Measurements from ENCODE around the gene CT47C1. TPM values are rescaled to one million over a fixed set of nuclear protein-coding genes. Genes with fewer than 3 reads are reported as not detected.
"Not testable (repeated sequence)": the region's sequence is repeated elsewhere in the genome, so short reads cannot be mapped to it uniquely, and the experiment has no call there.

Gene CT47C1
- total RNA-seq, result not detected

- no peak for DNase-seq (ENCODE audit: low spot score)
- no peak for ATAC-seq
Measured at GRCh38 chrX:119072744-119073143, at the start of gene CT47C1. CT47C1 (plus strand) TSS chrX:119072993; CDS start chrX:119073226, 233 bp downstream.

- ATAC-seq (no peak), DNase-seq (ENCODE audit: low spot score) (no peak)
Measured at GRCh38 chrX:119025900-119026299, 46.9 kb upstream of the CT47C1 start.

- DNase-seq (ENCODE audit: low spot score); ATAC-seq: not testable (repeated sequence)
Measured at GRCh38 chrX:119026344-119026743, 46.4 kb upstream of the CT47C1 start.

DNA sequence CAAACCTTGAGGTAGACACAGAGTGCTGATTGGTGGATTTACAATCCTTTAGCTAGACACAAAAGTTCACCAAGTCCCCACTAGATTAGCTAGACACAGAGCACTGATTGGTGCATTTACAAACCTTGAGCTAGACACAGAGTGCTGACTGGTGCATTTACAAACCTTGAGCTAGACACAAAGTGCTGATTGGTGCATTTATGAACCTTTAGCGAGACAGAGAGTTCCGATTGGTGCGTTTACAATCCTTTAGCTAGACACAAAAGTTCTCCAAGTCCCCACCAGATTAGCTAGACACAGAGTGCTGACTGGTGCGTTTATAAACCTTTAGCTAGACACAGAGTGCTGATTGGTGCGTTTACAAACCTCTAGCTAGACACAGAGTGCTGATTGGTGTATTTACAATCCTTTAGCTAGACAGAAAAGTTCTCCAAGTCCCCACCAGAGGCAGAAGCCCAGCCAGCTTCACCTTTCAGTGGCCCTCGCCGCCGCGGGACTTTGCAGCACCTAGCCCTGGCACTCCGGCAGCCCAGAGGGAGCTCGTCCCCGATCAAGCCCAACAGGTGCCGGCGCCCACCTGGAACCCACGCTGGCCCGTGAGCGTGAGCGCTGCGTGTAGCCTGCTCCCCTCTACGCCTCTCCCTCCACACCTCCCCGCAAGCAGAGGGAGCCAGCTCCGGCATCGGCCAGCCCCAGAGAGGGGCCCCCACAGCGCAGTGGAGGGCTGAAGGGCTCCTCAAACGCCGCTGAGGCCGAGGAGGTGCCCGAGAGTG lies 44.6 kb upstream of the CT47C1 start:
- DNase-seq (ENCODE audit: low spot score), result not testable (repeated sequence)

GRCh38 chrX:119028733-119029330 lies 44.0 kb upstream of the CT47C1 start:
- no peak for ATAC-seq
- DNase-seq (ENCODE audit: low spot score), result no peak

More for the DNA sequence above, 44.6 kb upstream of the CT47C1 start:
- not testable (repeated sequence) for ATAC-seq

DNA sequence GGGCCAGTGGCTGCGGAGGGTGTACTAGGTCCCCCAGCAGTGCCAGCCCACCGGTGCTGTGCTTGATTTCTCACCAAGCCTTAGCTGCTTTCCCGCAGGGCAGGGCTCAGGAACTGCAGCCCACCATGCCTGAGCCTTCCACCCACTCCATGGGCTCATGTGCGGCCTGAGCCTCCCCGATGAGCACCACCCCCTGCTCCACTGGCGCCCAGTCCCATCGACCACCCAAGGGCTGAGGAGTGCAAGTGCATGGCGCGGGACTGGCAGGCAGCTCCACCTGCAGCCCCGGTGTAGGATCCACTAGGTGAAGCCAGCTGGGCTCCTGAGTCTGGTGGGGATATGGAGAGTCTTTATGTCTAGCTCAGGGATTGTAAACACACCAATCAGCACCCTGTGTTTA lies 43.1 kb upstream of the CT47C1 start:
- ATAC-seq; DNase-seq (ENCODE audit: low spot score): not testable (repeated sequence)

GRCh38 chrX:119030990-119031389 lies 41.8 kb upstream of the CT47C1 start:
- no peak for DNase-seq (ENCODE audit: low spot score)
- ATAC-seq, result no peak

DNA sequence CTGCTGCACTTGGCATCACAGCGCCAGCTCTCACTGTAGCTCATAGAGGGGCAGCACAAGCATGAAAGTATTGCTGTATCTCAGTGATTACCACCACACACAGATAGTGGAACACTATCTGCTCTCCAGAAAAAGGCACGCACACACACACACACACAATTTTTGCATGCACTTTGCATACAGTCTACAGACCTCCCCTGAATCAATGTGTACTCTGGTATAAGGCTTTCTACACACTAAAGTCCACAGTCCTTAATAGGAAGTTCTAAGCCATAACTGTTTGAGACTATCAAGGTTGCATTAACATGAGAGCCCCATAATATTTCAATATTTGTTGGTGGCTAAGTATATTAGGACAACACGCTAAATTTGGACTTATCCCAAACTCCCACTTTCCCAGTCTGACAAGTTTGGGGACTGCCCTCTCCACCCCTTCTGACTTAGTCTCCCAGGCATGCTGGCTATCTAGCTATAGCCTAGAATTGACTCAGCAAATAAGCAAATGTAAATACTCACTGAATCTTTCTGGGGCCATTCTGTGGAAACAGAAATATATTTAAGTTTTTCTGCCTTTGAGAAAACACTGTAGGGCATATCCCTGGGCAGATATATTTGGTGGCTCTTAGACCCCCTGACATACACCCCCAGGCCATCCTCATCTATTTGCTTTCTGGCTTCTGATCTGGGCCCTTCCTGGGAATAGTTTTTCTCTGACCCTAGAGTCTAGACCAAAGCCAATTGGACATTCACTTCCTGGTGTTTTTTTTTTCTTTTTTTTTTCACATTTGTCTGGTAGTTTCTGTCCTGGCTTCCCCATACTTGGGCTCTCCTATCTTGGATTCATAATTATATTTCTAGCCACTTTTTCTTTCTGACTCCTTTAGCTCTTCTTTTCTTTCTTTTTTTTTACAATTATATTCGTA lies 36.4 kb upstream of the CT47C1 start:
- no peak for ATAC-seq
- DNase-seq (ENCODE audit: low spot score), result no peak

DNA sequence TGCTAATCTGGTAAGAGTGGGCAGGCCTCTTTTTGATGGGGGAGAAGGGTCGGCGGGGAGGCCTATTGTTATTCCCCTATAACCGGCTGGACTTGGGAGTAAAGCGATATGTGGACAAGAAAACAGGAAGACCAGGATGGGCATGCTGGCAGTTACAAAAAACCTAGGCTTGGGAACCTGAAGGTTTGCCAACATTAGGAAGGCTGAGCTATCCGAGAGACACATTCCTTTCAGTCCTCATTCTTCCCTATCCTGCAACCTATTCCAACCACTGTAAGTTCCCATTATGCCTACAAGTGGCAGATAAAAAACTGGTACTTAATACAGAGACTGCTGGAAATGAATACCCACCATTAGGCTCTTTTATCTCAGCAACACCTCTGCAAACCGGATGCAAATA lies 32.4 kb upstream of the CT47C1 start:
- DNase-seq (ENCODE audit: low spot score) (no peak), ATAC-seq (no peak)

DNA sequence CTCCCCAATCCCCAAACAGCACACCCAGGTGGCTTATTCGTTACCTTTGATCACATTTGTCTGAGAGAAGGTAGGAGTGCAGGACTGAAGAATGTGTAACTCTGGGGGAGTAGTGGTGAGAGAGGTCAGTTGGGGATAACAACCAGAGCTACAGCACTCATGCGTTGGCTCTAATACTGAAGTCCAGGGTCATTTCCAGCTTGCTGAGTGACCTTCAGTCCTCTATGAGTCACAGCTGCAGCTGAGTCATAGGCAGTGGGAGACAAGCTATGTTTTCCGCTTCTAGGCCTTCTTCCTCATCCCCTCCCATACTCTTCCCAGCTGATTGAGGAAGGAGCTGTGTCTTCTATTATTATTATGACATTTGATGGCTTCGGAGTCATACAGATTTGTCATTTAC lies 31.6 kb upstream of the CT47C1 start:
- DNase-seq (ENCODE audit: low spot score), result no peak

DNA sequence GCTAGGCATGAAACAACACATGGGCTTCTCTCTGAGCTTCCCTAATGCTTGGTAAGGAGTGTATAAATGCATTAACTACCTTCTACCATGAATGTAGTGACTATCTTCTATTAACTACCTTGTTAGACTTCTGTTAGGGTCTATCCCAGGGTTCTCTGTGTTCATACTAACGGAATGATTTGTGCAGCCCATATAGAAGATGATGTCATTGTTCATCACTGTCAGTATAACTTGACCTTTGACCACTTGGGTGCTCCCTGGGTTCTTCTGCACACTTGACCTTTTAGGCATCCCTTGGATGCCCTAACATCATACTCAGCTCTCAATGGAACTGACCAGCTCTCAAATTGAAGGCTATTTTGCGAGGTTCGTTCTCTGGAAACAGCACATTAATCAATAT lies 30.8 kb upstream of the CT47C1 start:
- no peak for DNase-seq (ENCODE audit: low spot score)
- no peak for ATAC-seq

More for the DNA sequence above, 31.6 kb upstream of the CT47C1 start:
- ATAC-seq, result peak; percentile 86

DNA sequence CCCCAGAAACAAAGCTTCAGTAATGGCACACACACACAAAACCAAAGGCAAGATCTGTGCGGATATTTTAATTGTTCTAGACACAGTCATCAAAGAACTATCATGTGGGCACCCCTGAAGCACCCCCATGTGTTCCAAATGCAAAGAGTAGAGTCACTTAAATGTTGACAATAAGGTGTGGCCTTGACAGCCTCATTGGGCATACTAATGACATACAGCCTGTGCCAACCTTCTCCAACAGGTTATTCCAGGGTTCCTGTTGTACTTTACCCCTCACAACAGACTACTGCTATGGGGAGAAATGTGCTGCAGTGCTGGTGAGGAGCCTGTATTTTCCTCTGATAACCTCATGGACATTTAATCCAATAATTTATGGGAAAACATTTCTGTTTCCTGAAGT lies 29.8 kb upstream of the CT47C1 start:
- no peak for ATAC-seq
- DNase-seq (ENCODE audit: low spot score), result no peak

- ATAC-seq, result no peak
Measured at GRCh38 chrX:119045884-119046283, 26.9 kb upstream of the CT47C1 start.

GRCh38 chrX:119055687-119056086 lies 17.1 kb upstream of the CT47C1 start:
- ATAC-seq (peak; percentile 75), DNase-seq (ENCODE audit: low spot score) (no peak)

More at GRCh38 chrX:119045884-119046283, 26.9 kb upstream of the CT47C1 start:
- DNase-seq (ENCODE audit: low spot score), result no peak

DNA sequence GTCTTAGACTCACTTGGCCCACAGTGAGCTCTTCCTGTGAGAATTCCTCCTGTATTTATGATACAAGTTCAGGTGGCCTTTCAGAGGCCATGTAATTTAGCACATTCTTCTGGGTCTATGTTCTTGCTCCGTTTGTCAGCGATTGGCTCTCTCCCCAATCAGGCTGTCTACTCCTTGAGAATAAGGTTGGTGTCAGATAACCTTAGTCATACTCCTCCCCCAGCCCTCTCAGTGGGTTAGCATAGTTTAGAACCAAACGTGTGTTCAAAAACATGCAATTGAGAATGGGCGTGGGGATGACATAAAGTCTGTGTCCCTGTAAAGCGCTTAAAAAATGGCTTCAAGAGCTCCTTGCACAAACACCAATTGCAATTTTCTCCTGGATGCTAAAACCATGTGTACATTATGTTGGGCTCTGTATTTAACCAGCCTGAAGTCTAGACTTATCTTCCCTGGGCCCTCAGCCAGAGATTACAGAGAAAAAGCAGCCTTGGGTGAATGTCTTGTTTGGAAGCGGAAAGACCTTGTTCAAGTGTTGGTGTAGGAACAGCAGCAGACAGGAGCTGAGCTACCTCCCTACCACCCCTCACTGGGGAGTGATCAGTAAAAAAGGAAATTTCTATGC lies 9.9 kb upstream of the CT47C1 start:
- no peak for ATAC-seq

GRCh38 chrX:119063428-119063827 lies 9.4 kb upstream of the CT47C1 start:
- DNase-seq (ENCODE audit: low spot score) (no peak), ATAC-seq (no peak)

More for the DNA sequence above, 9.9 kb upstream of the CT47C1 start:
- DNase-seq (ENCODE audit: low spot score), result no peak

DNA sequence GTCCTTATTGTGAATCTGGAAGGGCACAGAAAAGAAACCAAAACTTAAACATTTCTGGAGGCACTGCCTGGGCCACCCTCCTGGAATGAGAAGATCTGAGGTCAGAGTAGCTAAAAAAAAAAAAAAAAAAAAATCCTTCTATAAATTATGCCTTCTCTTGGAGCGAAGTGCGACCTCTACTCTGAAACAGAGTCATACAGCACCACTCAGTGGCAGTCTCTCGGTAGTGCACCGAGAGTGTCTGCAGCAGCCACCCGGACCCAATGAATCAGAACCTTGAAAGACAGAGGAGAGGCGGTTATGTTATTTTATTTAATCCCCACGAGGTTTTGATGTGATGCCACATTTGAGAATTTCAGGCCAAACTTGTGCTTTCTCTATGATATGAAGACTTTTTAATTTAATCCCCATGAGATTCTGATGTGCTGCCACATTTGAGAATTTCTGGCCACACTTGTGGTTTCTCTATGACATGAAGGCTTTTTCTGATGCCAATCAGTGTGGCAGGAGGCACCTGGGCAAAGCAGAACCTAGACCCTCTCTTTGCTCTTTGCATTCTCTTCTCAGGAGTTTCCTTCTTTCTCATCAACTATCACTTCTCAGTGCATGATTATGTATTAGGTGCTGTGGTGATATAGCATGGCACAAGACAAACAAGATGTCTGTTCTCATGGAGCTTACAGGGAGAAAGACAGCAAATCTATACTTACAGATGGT lies 5.6 kb upstream of the CT47C1 start:
- peak; percentile 90 for ATAC-seq
- peak; percentile 49 for DNase-seq (ENCODE audit: low spot score)

DNA sequence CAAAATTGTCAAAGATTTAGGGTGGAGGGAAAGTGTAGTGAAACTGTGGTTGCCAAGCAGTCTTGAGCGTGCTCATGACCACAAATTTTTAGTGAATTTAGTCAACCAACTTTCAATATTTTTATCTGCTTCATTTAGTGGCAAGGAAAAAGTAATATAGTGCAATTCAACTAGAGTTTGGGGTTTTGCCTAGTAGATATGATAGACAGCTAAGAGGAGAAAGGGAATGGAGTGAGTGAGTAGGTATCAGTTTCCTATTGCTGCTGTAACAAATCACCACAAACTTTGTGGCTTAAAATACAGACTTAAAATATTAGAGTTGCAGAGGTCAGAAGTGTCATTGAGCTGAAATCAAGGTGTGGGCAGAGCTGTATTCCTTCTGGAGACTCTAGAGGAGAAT lies 3.7 kb upstream of the CT47C1 start:
- ATAC-seq, result no peak

GRCh38 chrX:119069762-119070161 lies 3.0 kb upstream of the CT47C1 start:
- no peak for ATAC-seq
- DNase-seq (ENCODE audit: low spot score), result no peak

More for the DNA sequence above, 3.7 kb upstream of the CT47C1 start:
- no peak for DNase-seq (ENCODE audit: low spot score)

GRCh38 chrX:119071381-119071780 lies 1.4 kb upstream of the CT47C1 start:
- DNase-seq (ENCODE audit: low spot score), result no peak
- ATAC-seq, result no peak

Measured in left lobe of liver (tissue), 2 donors.